Tibial artery (tissue), 4 donors: ENCODE measurements around the gene SLC41A2.
A peak's percentile ranks its signal among the peaks of the same experiment; 100 is the strongest.

Source experiments
- DNase-seq, 2 donors: peaks; one replicate each; pipeline ENCODE4 v3.0.0-alpha.2; 2019
- H3K27ac ChIP-seq, 2 donors: fragments of 200-600 bp; sonication (generic) in 1 of 2; 1 replicate in 1 of 2; 2 replicates in 1 of 2; pipeline ENCODE4 v1.5.1; 2018 to 2019; ENCODE audit warnings: mild to moderate bottlenecking in 1 of 2
- H3K27me3 ChIP-seq, 2 donors: fragments of 200-600 bp; sonication (generic) in 1 of 2; one replicate each; pipeline versions ENCODE4 v1.5.1 to v1.6.0; 2016 to 2019
- H3K36me3 ChIP-seq, 3 donors: fragments of 200-600 bp; sonication (generic) in 2 of 3; one replicate each; pipeline ENCODE4 v1.5.1; 2016 to 2019; ENCODE audit warnings: mild to moderate bottlenecking in 2 of 3
- H3K4me1 ChIP-seq, 4 donors: fragments of 200-600 bp; sonication (generic) in 2 of 4; 1 replicate in 3 of 4; 2 replicates in 1 of 4; pipeline ENCODE4 v1.5.1; 2016 to 2019
- H3K4me3 ChIP-seq, 2 donors: fragments of 200-600 bp; sonication (generic) in 1 of 2; 1 replicate in 1 of 2; 2 replicates in 1 of 2; pipeline ENCODE4 v1.5.1; 2018 to 2019; ENCODE audit warnings: mild to moderate bottlenecking in 2 of 2
- H3K9me3 ChIP-seq, 3 donors: fragments of 200-600 bp; sonication (generic) in 1 of 3; one replicate each; pipeline ENCODE4 v1.5.1; 2016 to 2019
- intact Hi-C: fragments of 100-400 bp; cut with DNase I; formaldehyde crosslinking; loops from one replicate; pipeline ENCODE4 v1.15.0; 2023; ENCODE audit warnings: low total_unique reads
- TF ChIP-seq, protein P1 (sequence below), 2 experiments: fragments of 200-600 bp in 1 of 2; fragments of 450-650 bp in 1 of 2; IDR thresholded peaks; one replicate each; pipeline ENCODE4 v1.5.1; 2017 to 2019; ENCODE audit warnings: antibody characterized with exemption in 2 of 2, mild to moderate bottlenecking in 1 of 2, moderate library complexity in 1 of 2

The SLC41A2 gene

GRCh38 chr12:104960464-104960863, 2.4 kb upstream of the SLC41A2 start:
- no peaks in the 10 kb centered on the region for H3K9me3 ChIP-seq
- no peak for DNase-seq
- no peak overlapping the region for H3K4me3 ChIP-seq
- TF ChIP-seq, protein P1, sequence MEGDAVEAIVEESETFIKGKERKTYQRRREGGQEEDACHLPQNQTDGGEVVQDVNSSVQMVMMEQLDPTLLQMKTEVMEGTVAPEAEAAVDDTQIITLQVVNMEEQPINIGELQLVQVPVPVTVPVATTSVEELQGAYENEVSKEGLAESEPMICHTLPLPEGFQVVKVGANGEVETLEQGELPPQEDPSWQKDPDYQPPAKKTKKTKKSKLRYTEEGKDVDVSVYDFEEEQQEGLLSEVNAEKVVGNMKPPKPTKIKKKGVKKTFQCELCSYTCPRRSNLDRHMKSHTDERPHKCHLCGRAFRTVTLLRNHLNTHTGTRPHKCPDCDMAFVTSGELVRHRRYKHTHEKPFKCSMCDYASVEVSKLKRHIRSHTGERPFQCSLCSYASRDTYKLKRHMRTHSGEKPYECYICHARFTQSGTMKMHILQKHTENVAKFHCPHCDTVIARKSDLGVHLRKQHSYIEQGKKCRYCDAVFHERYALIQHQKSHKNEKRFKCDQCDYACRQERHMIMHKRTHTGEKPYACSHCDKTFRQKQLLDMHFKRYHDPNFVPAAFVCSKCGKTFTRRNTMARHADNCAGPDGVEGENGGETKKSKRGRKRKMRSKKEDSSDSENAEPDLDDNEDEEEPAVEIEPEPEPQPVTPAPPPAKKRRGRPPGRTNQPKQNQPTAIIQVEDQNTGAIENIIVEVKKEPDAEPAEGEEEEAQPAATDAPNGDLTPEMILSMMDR (IDR thresholded peaks at IDR 0.05), result no peak
- H3K27me3 ChIP-seq, result no peaks in the 10 kb centered on the region
- peaks cover 0 to 25% (median 11%) of the 10 kb centered on the region in 4 donors for H3K4me1 ChIP-seq
- intact Hi-C loops, result no loop called here
- no peaks in the 10 kb centered on the region for H3K36me3 ChIP-seq
- H3K27ac ChIP-seq, result peak overlapping the region; percentile 91 to 95

GRCh38 chr12:104959335-104959841, 1.3 kb upstream of the SLC41A2 start:
- TF ChIP-seq, protein P1 (IDR thresholded peaks at IDR 0.05), result no peak
- intact Hi-C loops, result no loop called here
- no peaks in the 10 kb centered on the region for H3K36me3 ChIP-seq
- peak overlapping the region; percentile 86 to 91 for H3K4me3 ChIP-seq
- H3K4me1 ChIP-seq, result peaks cover 0 to 31% (median 11%) of the 10 kb centered on the region in 4 donors
- H3K27ac ChIP-seq, result peak overlapping the region; percentile 91 to 95
- DNase-seq, result no peak
- no peaks in the 10 kb centered on the region for H3K9me3 ChIP-seq
- no peaks in the 10 kb centered on the region for H3K27me3 ChIP-seq

DNA sequence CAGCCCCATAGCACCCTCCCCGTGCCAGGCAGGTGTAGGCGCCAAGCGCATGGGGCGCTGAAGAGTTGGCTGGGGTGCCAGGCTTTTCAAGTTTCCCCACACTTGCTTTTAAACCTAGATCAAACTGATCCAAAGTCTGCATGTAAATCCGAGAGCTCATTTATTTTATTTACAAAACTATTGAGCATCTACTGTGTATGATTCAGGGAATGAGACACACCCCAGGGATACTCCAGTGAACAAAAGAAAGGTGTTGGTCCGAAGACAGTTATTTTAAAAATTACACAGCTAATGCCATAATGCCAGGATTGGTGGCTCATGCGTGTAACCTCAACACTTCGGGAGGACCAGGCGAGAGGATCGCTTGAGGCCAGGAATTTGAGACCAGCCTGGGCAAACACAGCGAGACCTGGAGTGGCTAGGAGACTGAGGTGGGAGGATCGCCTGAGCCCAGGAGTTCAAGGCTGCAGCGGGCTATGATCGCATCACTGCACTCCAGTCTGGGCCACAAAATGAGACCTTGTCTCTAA, 780 bp upstream of the SLC41A2 start:
- H3K36me3 ChIP-seq, result no peaks in the 10 kb centered on the region
- TF ChIP-seq, protein P1 (IDR thresholded peaks at IDR 0.05), result no peak
- H3K27me3 ChIP-seq, result no peaks in the 10 kb centered on the region
- peaks cover 0 to 36% (median 11%) of the 10 kb centered on the region in 4 donors for H3K4me1 ChIP-seq
- no peaks in the 10 kb centered on the region for H3K9me3 ChIP-seq
- H3K4me3 ChIP-seq, result peak overlapping the region; percentile 86 to 91
- intact Hi-C loops, result no loop called here
- H3K27ac ChIP-seq, result peak overlapping the region; percentile 91 to 95
- DNase-seq, result no peak

DNA sequence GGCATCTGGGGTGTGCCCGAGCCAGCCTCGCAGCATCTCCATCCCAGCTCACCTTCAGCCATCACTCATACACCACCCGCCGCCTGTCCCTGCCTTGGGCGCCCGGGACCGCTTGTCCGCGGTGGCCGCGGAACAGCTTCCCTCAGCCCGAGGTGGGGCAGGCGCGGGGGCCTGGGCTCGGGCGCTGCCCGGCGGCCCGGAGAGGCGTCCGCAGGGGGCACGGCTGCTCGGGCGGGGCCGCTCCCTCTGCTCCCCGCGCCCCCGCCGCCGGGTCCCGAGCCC, 430 bp downstream of the SLC41A2 start:
- TF ChIP-seq, protein P1 (IDR thresholded peaks at IDR 0.05), result no peak
- H3K36me3 ChIP-seq, result no peaks in the 10 kb centered on the region
- intact Hi-C loops, result no loop called here
- DNase-seq, result peak in 1 of 2 donors; percentile 41
- no peaks in the 10 kb centered on the region for H3K27me3 ChIP-seq
- no peaks in the 10 kb centered on the region for H3K9me3 ChIP-seq
- H3K4me1 ChIP-seq, result peaks cover 0 to 48% (median 14%) of the 10 kb centered on the region in 4 donors
- peak overlapping the region; percentile 91 to 95 for H3K27ac ChIP-seq
- H3K4me3 ChIP-seq, result peak overlapping the region; percentile 86 to 91

GRCh38 chr12:104956870-104957718, 996 bp downstream of the SLC41A2 start:
- DNase-seq, result no peak
- Histone ChIP-seq H3K36me3 (no peaks in the 10 kb centered on the region), H3K9me3 (no peaks in the 10 kb centered on the region), H3K27me3 (no peaks in the 10 kb centered on the region), H3K27ac (peak overlapping the region; percentile 91 to 95), H3K4me3 (peak overlapping the region; percentile 86 to 91), H3K4me1 (peaks cover 0 to 54% (median 15%) of the 10 kb centered on the region in 4 donors)
- TF ChIP-seq, protein P1 (IDR thresholded peaks at IDR 0.05), result no peak
- intact Hi-C loops, result no loop called here
